ENCODE results near the gene MTAP. TPM values are rescaled to one million over a fixed set of nuclear protein-coding genes. Genes with fewer than 3 reads are reported as not detected.

The MTAP gene
- total RNA-seq, 1 experiment from 2014 or later, result 102 TPM

GRCh38 chr9:21758540-21758939 lies 43.9 kb upstream of the MTAP start:
- WGBS (ENCODE audit: extremely low coverage, insufficient read length, low lambda C conversion rate), result no CpG with 5 or more reads among the region's 1 CpG
- Histone ChIP-seq H3K4ac (ENCODE audit: low read depth, low read length) (no peak overlapping the region), H2AK5ac (ENCODE audit: insufficient read length, low read length) (no peak overlapping the region), H3K23ac (ENCODE audit: insufficient read length, low read depth, low read length) (no peak overlapping the region), H2BK5ac (ENCODE audit: insufficient read length, low read length) (no peak overlapping the region), H3T11ph (ENCODE audit: low read length) (no peak overlapping the region), H2BK12ac (ENCODE audit: insufficient read length, low read depth, low read length) (no peak overlapping the region), H3K9ac (ENCODE audit: extremely low read depth, insufficient read length, low read length) (no peak overlapping the region), H4K8ac (replicated peaks; ENCODE audit: insufficient read length, low read depth, low read length) (no peak overlapping the region), H2BK120ac (ENCODE audit: low read depth, low read length, poor library complexity, severe bottlenecking) (no peak overlapping the region), H2BK15ac (ENCODE audit: low read depth, low read length) (no peak overlapping the region), H3K79me2 (ENCODE audit: insufficient read depth, low read length) (no peaks in the 10 kb centered on the region), H3K79me1 (ENCODE audit: insufficient read depth, low read depth, low read length, poor library complexity, severe bottlenecking) (no peaks in the 10 kb centered on the region), H3K27me3 (ENCODE audit: insufficient read depth, low read length) (peaks cover 43% of the 10 kb centered on the region), H4K20me1 (ENCODE audit: control insufficient read depth, insufficient read depth, insufficient read length) (no peaks in the 10 kb centered on the region), H2BK20ac (ENCODE audit: low read depth, low read length, poor library complexity, severe bottlenecking) (no peak overlapping the region), H4K5ac (ENCODE audit: insufficient read length, low read depth, low read length) (no peak overlapping the region), H3K27ac (ENCODE audit: insufficient read length, low read depth, low read length) (no peak overlapping the region), H3K9me3 (ENCODE audit: control insufficient read depth, low read depth, low read length) (no peaks in the 10 kb centered on the region), H3K14ac (ENCODE audit: insufficient read depth, low read length) (no peak overlapping the region), H4K91ac (ENCODE audit: insufficient read length, low read depth, low read length) (no peak overlapping the region), H3K56ac (ENCODE audit: insufficient read length, low read depth, low read length) (no peak overlapping the region), H3K23me2 (ENCODE audit: insufficient read length, low read depth, low read length, poor library complexity, severe bottlenecking) (no peaks in the 10 kb centered on the region), H2AFZ (ENCODE audit: low read length) (no peak overlapping the region), H3K4me2 (ENCODE audit: insufficient read depth, insufficient read length, low read length) (no peak overlapping the region), H3K18ac (ENCODE audit: insufficient read length, low read depth, low read length) (no peak overlapping the region), H3K4me1 (ENCODE audit: insufficient read depth, low read length) (no peaks in the 10 kb centered on the region)
- H3K36me3 Mint-ChIP-seq (ENCODE audit: insufficient read depth in 1 of 3, low read depth in 3 of 3), result no peaks in the 10 kb centered on the region
- H3K4me3 Mint-ChIP-seq, result no peak overlapping the region
- H3K27me3 Mint-ChIP-seq (ENCODE audit: low read depth), result peaks cover 96% of the 10 kb centered on the region
- TF ChIP-seq CTCF (conservative IDR thresholded peaks at IDR 0.05), result no peak
- no peaks in the 10 kb centered on the region; a peak in 1 of 5 replicates for H3K9me3 Mint-ChIP-seq
- no peaks in the 10 kb centered on the region for H3K4me1 Mint-ChIP-seq
- no peak for DNase-seq
- H3K27ac Mint-ChIP-seq, result no peak overlapping the region

Measured in H9 (cell line).